GM12878 (cell line): ENCODE results near the gene CLIC5. TPM values are rescaled to one million over a fixed set of nuclear protein-coding genes. Genes with fewer than 3 reads are reported as not detected.

Source experiments
- ATAC-seq: fragments of 200-7000 bp; cut with Tn5 transposase; 3 replicates; pipeline ENCODE4 v1.9.1; 2020; ENCODE audit warnings: mild to moderate bottlenecking, moderate library complexity
- BruUV-seq: library from RNA; stranded (reverse); fragments of 400-500 nt; replicated peaks from 2 replicates; lab custom pipeline; 2021; lab: Mats Ljungman, UMichigan
- CTCF ChIA-PET: fragments of 300-600 bp; sonication (Branson Sonifier 250); formaldehyde crosslinking; extraction: SDS; loops from one replicate; lab custom pipeline; 2021; ENCODE audit warnings: inconsistent platforms; lab: Yijun Ruan, JAX
- POLR2A ChIA-PET: fragments of 350-600 bp; formaldehyde crosslinking; extraction: SDS; loops from one replicate; lab custom pipeline; 2021; ENCODE audit warnings: inconsistent platforms; lab: Charles Lee
- RAD21 ChIA-PET: fragments of 300-600 bp; sonication (Branson Sonifier 250); formaldehyde crosslinking; loops from one replicate; lab custom pipeline; 2023; ENCODE audit warnings: antibody characterized with exemption; ENCODE audit not compliant: unreplicated experiment; lab: Charles Lee
- SMC1A ChIA-PET: fragments of 300-600 bp; sonication (Branson Sonifier 250); formaldehyde crosslinking; loops from one replicate; lab custom pipeline; 2023; ENCODE audit not compliant: unreplicated experiment, uncharacterized antibody; lab: Charles Lee
- DNase-seq: peaks from one replicate; pipeline ENCODE4 v3.0.0-alpha.2; 2011; ENCODE audit warnings: low read depth, low spot score
- FAIRE-seq: peaks from 3 replicates; lab custom pipeline; 2011; peaks lifted over from hg19 to GRCh38; lab: Jason Lieb, UNC
- H2AFZ ChIP-seq: 2 replicates; pipeline ENCODE4 v1.6.0; 2011; ENCODE audit warnings: low read depth, low read length, control low read depth; ENCODE audit not compliant: control insufficient read depth
- H3K27ac ChIP-seq: 2 replicates; pipeline ENCODE4 v1.5.1; 2011; ENCODE audit warnings: control low read depth; ENCODE audit not compliant: control insufficient read depth, insufficient read depth
- H3K27me3 ChIP-seq, 2 experiments: replicated peaks in 1 of 2; 2 replicates each; pipeline versions ENCODE4 v1.6.0 to v1.6.1; 2011; ENCODE audit warnings: low read length in 1 of 2; ENCODE audit not compliant: control insufficient read depth in 2 of 2, insufficient read depth in 2 of 2
- H3K36me3 ChIP-seq, 2 experiments: 2 replicates each; pipeline ENCODE4 v1.5.1; 2011; ENCODE audit warnings: low read length in 1 of 2; ENCODE audit not compliant: control insufficient read depth in 2 of 2, insufficient read depth in 2 of 2
- H3K4me1 ChIP-seq: 2 replicates; pipeline ENCODE4 v1.6.1; 2011; ENCODE audit warnings: mild to moderate bottlenecking, low read length, moderate library complexity, mixed read lengths; ENCODE audit not compliant: control insufficient read depth, insufficient read depth
- H3K4me2 ChIP-seq: 2 replicates; pipeline ENCODE4 v1.6.0; 2011; ENCODE audit warnings: control low read depth; ENCODE audit not compliant: control insufficient read depth, insufficient read depth
- H3K4me3 ChIP-seq: fragments of 200-600 bp; sonication (generic); 2 replicates; pipeline ENCODE4 v1.5.1; 2016
- H3K79me2 ChIP-seq: 2 replicates; pipeline ENCODE4 v1.6.0; 2011; ENCODE audit warnings: low read length; ENCODE audit not compliant: control insufficient read depth, insufficient read depth
- H3K9ac ChIP-seq: 2 replicates; pipeline ENCODE4 v1.8.0; 2011; ENCODE audit warnings: low read length, control low read depth, mixed read lengths; ENCODE audit not compliant: control insufficient read depth, insufficient read depth
- H3K9me3 ChIP-seq: replicated peaks from 3 replicates; pipeline ENCODE4 v1.5.1; 2011; ENCODE audit warnings: mild to moderate bottlenecking, low read length; ENCODE audit not compliant: control insufficient read depth, insufficient read depth
- H4K20me1 ChIP-seq: 2 replicates; pipeline ENCODE4 v1.6.0; 2011; ENCODE audit not compliant: control insufficient read depth, insufficient read depth
- ATF3 ChIP-seq: IDR thresholded peaks from 2 replicates; pipeline ENCODE4 v1.6.1; 2011; ENCODE audit warnings: low read depth, mild to moderate bottlenecking, low read length, moderate library complexity, borderline replicate concordance; ENCODE audit errors: extremely low read depth
- E2F8 ChIP-seq: fragments of 450-650 bp; IDR thresholded peaks from 2 replicates; pipeline ENCODE4 v1.6.1; 2018; ENCODE audit warnings: mild to moderate bottlenecking, low read depth, moderate library complexity; ENCODE audit not compliant: partially characterized antibody
- EZH2 ChIP-seq: IDR thresholded peaks from 2 replicates; pipeline ENCODE4 v1.6.1; 2012; ENCODE audit warnings: low read depth, mild to moderate bottlenecking, control low read depth, inconsistent platforms, low read length, borderline replicate concordance; ENCODE audit not compliant: control insufficient read depth
- FOXM1 ChIP-seq: IDR thresholded peaks from 2 replicates; pipeline ENCODE4 v1.6.1; 2012; ENCODE audit warnings: low read depth, mild to moderate bottlenecking, inconsistent platforms, low read length, moderate library complexity
- KLF5 ChIP-seq: fragments of 450-650 bp; IDR thresholded peaks from 2 replicates; pipeline ENCODE4 v1.6.1; 2014; ENCODE audit warnings: mild to moderate bottlenecking; ENCODE audit not compliant: partially characterized antibody
- LARP7 ChIP-seq: fragments of 450-650 bp; IDR thresholded peaks from 2 replicates; pipeline ENCODE4 v1.6.1; 2017; ENCODE audit warnings: mild to moderate bottlenecking
- MEF2A ChIP-seq: IDR thresholded peaks from 2 replicates; pipeline ENCODE4 v1.6.1; 2011; ENCODE audit warnings: low read depth, mild to moderate bottlenecking, low read length, moderate library complexity; ENCODE audit not compliant: insufficient read depth
- MLLT1 ChIP-seq: fragments of 450-650 bp; IDR thresholded peaks from 2 replicates; pipeline ENCODE4 v1.6.1; 2016; ENCODE audit warnings: mild to moderate bottlenecking
- NFYA ChIP-seq: IDR thresholded peaks from 2 replicates; pipeline ENCODE4 v1.6.1; 2011; ENCODE audit warnings: low read depth, mild to moderate bottlenecking, low read length, improper control_type of control experiment, borderline replicate concordance
- NR2C1 ChIP-seq: fragments of 450-650 bp; IDR thresholded peaks from 2 replicates; pipeline ENCODE4 v1.6.1; 2017; ENCODE audit warnings: antibody characterized with exemption, mild to moderate bottlenecking, moderate library complexity
- SUPT20H ChIP-seq: IDR thresholded peaks from 2 replicates; pipeline ENCODE4 v1.6.1; 2011; ENCODE audit warnings: low read depth, mild to moderate bottlenecking, low read length, moderate library complexity, borderline replicate concordance; ENCODE audit not compliant: control insufficient read depth
- TCF3 ChIP-seq: IDR thresholded peaks from 2 replicates; pipeline ENCODE4 v1.6.1; 2012; ENCODE audit warnings: low read depth, mild to moderate bottlenecking, low read length, borderline replicate concordance; ENCODE audit not compliant: insufficient read depth
- YY1 ChIP-seq: IDR thresholded peaks from 2 replicates; pipeline ENCODE4 v1.6.1; 2011; ENCODE audit warnings: low read depth, mild to moderate bottlenecking, low read length
- ZZZ3 ChIP-seq: IDR thresholded peaks from 2 replicates; pipeline ENCODE4 v1.6.1; 2011; ENCODE audit warnings: low read depth; ENCODE audit not compliant: control insufficient read depth, insufficient read length
- WGBS: methylation state at CpG from one replicate; pipeline ENCODE4 v1.1.6; 2016; ENCODE audit warnings: low lambda C conversion rate; ENCODE audit not compliant: insufficient replicate concordance, insufficient coverage; ENCODE audit errors: missing lambda C conversion rate; 5-methylcytosine and 5-hydroxymethylcytosine counted together
- in situ Hi-C: fragments of 300-500 bp; cut with MboI; formaldehyde crosslinking; loops from 9 replicates; pipeline ENCODE4 v1.14.3; 2018; ENCODE audit warnings: mixed read lengths
- intact Hi-C: fragments of 100-400 bp; cut with micrococcal nuclease; formaldehyde crosslinking; loops from one replicate; pipeline ENCODE4 v1.14.2; 2022; ENCODE audit not compliant: unreplicated experiment
- polyA plus RNA-seq, 11 experiments: library from polyadenylated mRNA; depleted of rRNA in 4 of 11; unstranded in 6 of 11; stranded (reverse) in 5 of 11; fragments of >200 nt; fragmentation: Nextera tagmentation in 4 of 11; fragmentation: Illumina TruSeq in 1 of 11; extraction: Ambion mirVana in 4 of 11; extraction: Trizol in 1 of 11; gene quantifications; 1 replicate in 1 of 11; 2 replicates in 10 of 11; pipeline versions ENCODE4 v1.2.1 to v1.2.3, GENCODE V29; 2011 to 2016; ENCODE audit warnings: inconsistent platforms in 2 of 11, missing spikeins in 2 of 11, low read depth in 1 of 11
- total RNA-seq, 4 experiments: library from RNA; depleted of rRNA in 3 of 4; stranded (reverse); fragments of >200 nt in 3 of 4; fragmentation: Illumina TruSeq in 1 of 4; extraction: Trizol in 1 of 4; gene quantifications; 2 replicates each; pipeline versions ENCODE4 v1.2.1 to v1.2.3, GENCODE V29; 2013 to 2021

The CLIC5 gene
- total and polyA plus RNA-seq, 10 of the 15 experiments (the other 5 are each of a cell fraction or from before 2014, with no cell fraction given) = 0.01 to 0.08 (median 0.02) TPM; not detected in 7

DNA sequence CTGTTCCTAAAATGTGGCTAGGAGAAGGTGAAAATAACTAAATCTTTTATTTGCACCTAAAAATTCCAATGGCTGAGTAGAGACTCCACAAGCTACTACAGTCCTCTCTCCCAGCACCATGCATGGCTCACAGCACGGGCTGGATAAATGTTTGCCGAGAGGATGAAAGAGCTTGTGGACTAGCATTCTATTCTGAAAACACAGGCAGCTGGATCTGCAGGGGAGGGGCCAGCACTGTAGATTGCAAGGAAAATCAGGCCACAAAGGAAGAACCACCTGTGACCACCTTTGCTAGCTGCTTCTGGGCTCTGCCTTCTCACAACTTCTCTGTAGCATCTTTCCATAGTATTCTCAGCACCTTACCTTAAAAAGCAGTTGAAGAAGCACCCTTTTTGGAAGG lies 46.6 kb downstream of the CLIC5 start:
- POLR2A ChIA-PET = interaction anchor here (0.5 kb wide), 1 partner anchor 549 kb away, joined by 3 read pairs; no protein-coding TSS in a partner anchor
- DNase-seq = no peak
- in situ Hi-C loops = no loop called here

More for the DNA sequence above, 46.6 kb downstream of the CLIC5 start:
- SMC1A ChIA-PET = no interaction called here
- Histone ChIP-seq H3K27me3 (no peaks in the 10 kb centered on the region), H2AFZ (no peak overlapping the region), H4K20me1 (no peaks in the 10 kb centered on the region), H3K79me2 (no peaks in the 10 kb centered on the region)
- FAIRE-seq = no peak
- TF ChIP-seq NFYA = no peak
- no peak for TF ChIP-seq NR2C1
- no peak for TF ChIP-seq KLF5
- TF ChIP-seq LARP7 = no peak
- no peak for TF ChIP-seq ZZZ3
- no peak for TF ChIP-seq ATF3
- no peak for TF ChIP-seq MEF2A
- TF ChIP-seq FOXM1 = no peak
- TF ChIP-seq MLLT1 = no peak
- TF ChIP-seq TCF3 = no peak
- no peak for TF ChIP-seq EZH2
- TF ChIP-seq SUPT20H = no peak
- no peak for TF ChIP-seq E2F8
- TF ChIP-seq YY1 = no peak
- TF ChIP-seq, all 136 proteins: peak for 0
- Histone ChIP-seq H3K9me3 (no peaks in the 10 kb centered on the region), H3K9ac (no peak overlapping the region), H3K27ac (no peak overlapping the region), H3K4me2 (no peak overlapping the region), H3K4me3 (no peak overlapping the region), H3K4me1 (no peaks in the 10 kb centered on the region), H3K36me3 (no peaks in the 10 kb centered on the region)
- WGBS = 82% methylated on average over 2 of the region's 2 CpGs
- ChIA-PET CTCF (no interaction called here), RAD21 (no interaction called here)
- BruUV-seq = no TSS peak
- intact Hi-C loops = no loop called here
- no peak for ATAC-seq
